HG02798 (cell line): ENCODE measurements around the gene DENND4A.

ENCODE experiments used
- ATAC-seq: cut with Tn5 transposase; IDR thresholded peaks from one replicate; pipeline ENCODE4 v1.9.1; 2021; ENCODE audit warnings: mild to moderate bottlenecking; ENCODE audit not compliant: unreplicated experiment, poor library complexity

Gene DENND4A

DNA sequence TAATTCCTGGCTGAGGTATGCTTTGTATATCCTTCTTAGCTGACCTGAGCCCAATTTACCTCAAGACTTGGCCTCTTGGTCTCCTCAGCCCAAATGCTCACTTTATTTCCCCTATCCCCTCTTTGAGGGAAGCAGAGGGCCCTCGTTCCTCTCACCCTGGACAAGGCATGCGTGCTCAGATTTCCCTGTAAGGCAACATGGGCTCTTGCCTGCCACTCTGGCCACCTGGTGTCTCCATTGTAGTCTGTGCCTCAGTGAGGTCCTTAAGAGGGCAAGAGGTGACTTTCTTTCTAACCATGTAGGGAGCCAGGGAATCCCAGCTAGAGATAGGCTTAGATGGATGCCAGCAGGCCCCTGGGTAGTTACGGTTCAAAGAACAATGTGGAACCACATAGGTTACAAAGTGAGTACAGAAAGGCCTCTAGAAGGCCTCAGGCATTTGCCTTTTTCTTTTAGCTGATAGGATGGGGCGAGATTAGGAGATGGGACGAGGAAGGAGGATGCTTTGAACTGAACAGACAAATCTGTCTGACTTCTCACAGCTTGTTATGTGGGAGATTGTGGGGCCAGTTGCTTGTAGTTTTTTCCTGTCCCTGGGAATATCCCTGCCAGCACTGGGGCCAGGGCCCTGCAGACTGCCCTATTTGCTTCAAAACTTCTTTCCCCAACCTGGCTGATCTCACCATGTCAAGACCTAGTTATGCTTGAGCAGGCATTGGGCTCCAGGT, 180.0 kb downstream of the DENND4A start:
- ATAC-seq = no peak

DNA sequence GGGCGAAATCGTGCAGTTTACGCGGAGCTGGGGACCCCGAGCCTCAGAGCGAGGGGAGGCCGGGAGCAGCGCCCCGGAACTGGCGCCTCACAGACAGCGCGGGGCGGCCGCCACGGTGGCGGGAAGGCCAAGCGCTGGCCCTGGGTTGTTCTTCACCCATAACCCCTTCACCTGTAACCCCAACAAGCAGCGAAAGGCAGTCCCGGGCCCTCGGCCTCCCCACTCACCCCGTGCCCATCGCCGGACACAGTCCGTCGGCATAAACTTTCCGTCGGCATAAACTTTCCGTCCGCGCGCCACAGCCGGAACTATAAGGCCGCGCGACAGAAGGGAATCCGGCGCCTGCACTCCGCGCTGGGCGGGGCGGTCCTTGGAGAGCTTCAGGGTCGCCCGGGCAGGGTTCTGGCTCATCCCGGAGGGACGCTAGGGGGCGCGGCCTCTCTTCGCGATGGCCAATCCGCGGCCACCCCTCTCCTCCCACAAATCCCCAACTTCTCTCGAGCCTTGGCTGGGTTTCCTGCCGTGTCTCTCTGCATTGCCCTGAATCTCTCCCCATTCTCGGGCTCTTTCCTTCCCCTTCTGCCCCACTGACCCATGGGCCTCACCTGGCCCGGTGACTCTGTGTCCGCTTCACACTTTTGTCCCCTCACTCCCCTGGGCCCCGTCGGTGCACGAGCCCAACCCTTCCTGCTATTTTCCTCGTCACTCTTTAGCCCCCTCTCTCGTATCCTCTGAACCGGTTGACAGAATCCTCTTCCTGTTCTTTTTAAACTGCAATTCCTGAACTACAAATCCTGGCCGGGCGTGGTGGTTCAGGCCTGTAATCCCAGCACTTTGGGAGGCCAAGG, 181.0 kb downstream of the DENND4A start, which contains the start of gene INTS14:
Gene INTS14 (minus strand): TSS at position 261 of the 848 bp plus-strand sequence. CDS start 3,751 bp downstream, outside the sequence.
- peak; percentile 97 for ATAC-seq
